ENCODE results near the gene APEH.

APEH gene

DNA sequence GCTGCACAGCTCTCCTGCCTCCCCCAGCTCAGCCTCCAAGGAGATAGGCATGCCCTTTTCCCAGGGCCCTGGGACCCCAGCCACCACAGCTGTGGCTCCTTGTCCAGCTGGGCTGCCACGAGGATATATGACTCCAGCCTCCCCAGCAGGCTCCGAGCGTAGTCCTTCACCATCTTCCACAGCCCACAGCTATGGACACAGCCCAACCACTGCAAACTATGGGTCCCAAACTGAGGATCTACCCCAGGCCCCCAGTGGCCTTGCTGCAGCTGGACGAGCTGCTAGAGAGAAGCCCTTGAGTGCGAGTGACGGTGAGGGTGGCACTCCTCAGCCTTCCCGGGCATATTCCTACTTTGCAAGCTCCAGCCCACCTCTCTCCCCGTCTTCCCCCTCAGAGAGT is 20.5 kb upstream of the APEH start:
- no peak overlapping the region for H3K4me3 ChIP-seq (ENCODE audit: low read depth, low read length)
- no peak for DNase-seq (ENCODE audit: low read depth)
- TF ChIP-seq CTCF (IDR thresholded peaks at IDR 0.05; ENCODE audit: control insufficient read depth, extremely low read depth, insufficient read depth), result no peak

DNA sequence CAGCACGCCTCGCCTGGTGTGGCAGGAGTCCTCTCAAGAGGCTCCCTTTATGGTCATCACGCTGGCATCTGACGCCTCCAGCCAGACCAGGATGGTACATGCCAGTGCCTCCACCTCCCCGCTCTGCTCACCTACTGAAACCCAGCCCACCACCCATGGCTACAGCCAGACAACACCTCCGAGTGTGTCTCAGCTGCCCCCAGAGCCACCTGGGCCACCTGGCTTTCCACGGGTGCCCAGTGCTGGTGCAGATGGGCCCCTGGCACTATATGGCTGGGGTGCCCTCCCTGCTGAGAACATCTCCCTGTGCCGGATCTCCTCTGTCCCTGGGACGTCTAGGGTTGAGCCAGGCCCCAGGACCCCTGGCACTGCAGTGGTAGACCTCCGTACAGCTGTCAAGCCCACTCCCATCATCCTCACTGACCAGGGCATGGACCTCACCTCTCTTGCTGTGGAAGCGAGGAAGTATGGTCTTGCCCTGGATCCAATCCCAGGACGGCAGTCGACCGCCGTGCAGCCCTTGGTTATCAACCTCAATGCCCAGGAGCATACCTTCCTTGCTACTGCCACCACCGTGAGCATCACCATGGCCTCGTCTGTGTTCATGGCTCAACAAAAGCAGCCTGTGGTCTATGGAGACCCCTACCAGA is 19.9 kb upstream of the APEH start:
- H3K4me3 ChIP-seq (ENCODE audit: low read depth, low read length), result no peak overlapping the region
- no peak for DNase-seq (ENCODE audit: low read depth)
- TF ChIP-seq CTCF (IDR thresholded peaks at IDR 0.05; ENCODE audit: control insufficient read depth, extremely low read depth, insufficient read depth), result no peak

- no peak for TF ChIP-seq CTCF (IDR thresholded peaks at IDR 0.05; ENCODE audit: control insufficient read depth, extremely low read depth, insufficient read depth)
- no peak for DNase-seq (ENCODE audit: low read depth)
- no peak overlapping the region for H3K4me3 ChIP-seq (ENCODE audit: low read depth, low read length)
Observed at GRCh38 chr3:49654955-49655556, 19.1 kb upstream of the APEH start.

- DNase-seq (ENCODE audit: low read depth), result no peak
- no peak overlapping the region for H3K4me3 ChIP-seq (ENCODE audit: low read depth, low read length)
- TF ChIP-seq CTCF (IDR thresholded peaks at IDR 0.05; ENCODE audit: control insufficient read depth, extremely low read depth, insufficient read depth), result no peak
Observed at GRCh38 chr3:49655731-49656285, 18.3 kb upstream of the APEH start.

DNA sequence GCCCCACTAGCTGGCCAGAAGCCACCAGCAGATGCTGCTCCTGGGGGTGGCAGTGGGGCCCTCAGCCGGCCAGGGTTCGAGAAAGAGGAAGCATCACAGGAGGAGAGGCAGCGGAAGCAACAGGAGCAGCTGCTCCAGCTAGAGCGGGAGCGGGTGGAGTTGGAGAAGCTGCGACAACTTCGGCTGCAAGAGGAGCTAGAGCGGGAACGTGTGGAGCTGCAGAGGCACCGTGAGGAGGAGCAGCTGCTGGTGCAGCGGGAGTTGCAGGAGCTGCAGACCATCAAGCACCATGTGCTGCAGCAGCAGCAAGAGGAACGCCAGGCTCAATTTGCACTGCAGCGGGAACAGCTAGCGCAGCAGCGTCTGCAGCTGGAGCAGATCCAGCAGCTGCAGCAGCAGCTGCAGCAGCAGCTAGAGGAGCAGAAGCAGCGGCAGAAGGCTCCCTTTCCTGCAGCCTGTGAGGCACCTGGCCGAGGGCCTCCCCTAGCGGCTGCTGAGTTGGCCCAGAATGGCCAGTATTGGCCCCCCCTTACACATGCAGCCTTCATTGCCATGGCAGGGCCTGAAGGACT is 17.5 kb upstream of the APEH start:
- TF ChIP-seq CTCF (IDR thresholded peaks at IDR 0.05; ENCODE audit: control insufficient read depth, extremely low read depth, insufficient read depth), result no peak
- H3K4me3 ChIP-seq (ENCODE audit: low read depth, low read length), result no peak overlapping the region
- DNase-seq (ENCODE audit: low read depth), result no peak

DNA sequence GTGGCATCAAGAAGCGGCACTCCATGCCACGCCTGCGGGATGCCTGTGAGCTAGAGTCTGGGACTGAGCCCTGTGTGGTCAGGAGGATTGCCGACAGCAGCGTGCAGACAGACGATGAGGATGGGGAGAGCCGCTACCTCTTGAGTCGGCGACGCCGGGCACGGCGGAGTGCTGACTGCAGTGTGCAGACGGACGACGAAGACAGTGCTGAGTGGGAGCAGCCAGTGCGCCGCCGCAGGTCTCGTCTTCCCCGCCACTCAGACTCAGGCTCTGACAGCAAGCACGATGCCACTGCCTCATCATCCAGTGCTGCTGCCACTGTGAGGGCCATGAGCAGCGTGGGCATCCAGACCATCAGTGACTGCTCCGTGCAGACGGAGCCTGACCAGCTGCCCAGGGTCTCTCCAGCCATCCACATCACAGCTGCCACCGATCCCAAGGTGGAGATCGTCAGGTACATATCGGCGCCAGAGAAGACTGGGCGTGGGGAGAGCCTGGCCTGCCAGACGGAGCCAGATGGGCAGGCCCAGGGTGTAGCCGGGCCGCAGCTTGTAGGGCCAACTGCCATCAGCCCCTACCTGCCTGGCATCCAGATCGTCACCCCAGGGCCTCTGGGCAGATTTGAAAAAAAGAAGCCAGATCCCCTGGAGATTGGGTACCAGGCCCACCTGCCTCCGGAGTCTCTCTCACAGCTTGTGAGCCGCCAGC is 16.8 kb upstream of the APEH start:
- TF ChIP-seq CTCF (IDR thresholded peaks at IDR 0.05; ENCODE audit: control insufficient read depth, extremely low read depth, insufficient read depth), result no peak
- H3K4me3 ChIP-seq (ENCODE audit: low read depth, low read length), result no peak overlapping the region
- DNase-seq (ENCODE audit: low read depth), result no peak

Measured in LNCaP clone FGC (cell line).